Uterus (tissue), 2 donors: ENCODE results near the gene TM9SF1.

ENCODE experiments used
- CTCF ChIP-seq, 4 experiments: fragments of 200-600 bp in 2 of 4; fragments of 450-650 bp in 2 of 4; sonication (generic) in 2 of 4; IDR thresholded peaks; one replicate each; pipeline ENCODE4 v1.5.1; 2016 to 2019; ENCODE audit warnings: antibody characterized with exemption in 4 of 4, mild to moderate bottlenecking in 2 of 4, moderate library complexity in 1 of 4
- POLR2A ChIP-seq, 2 donors: fragments of 450-650 bp; IDR thresholded peaks; one replicate each; pipeline ENCODE4 v1.6.1; 2016; ENCODE audit warnings: antibody characterized with exemption in 2 of 2, mild to moderate bottlenecking in 1 of 2, moderate library complexity in 1 of 2

DNA sequence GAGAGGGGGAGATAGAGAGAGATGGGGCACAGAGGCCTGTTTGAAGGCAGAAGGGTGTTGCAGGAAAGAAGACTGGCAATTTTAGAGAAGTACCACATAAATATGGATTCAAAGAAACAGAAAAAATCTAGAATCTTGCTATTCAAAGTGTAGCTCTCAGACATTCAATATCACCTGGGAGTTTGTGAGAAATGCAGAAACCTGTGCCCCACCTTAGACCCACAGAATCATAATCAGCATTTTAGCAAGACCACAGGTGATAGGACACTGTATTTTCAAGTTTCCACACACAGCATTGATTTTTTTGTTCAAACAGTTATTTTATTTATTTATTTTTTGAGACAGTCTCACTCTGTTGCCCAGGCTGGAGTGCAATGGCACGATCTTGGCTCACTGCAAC lies 33.7 kb upstream of the TM9SF1 start:
- TF ChIP-seq CTCF (IDR thresholded peaks at IDR 0.05) (no peak), POLR2A (IDR thresholded peaks at IDR 0.05) (no peak)
